CD14-positive monocyte (primary cell): Measurements from ENCODE around the gene CCDC82. TPM values are rescaled to one million over a fixed set of nuclear protein-coding genes. Genes with fewer than 3 reads are reported as not detected.
A peak's percentile ranks its signal among the peaks of the same experiment; 100 is the strongest.

ENCODE experiments used
- DNase-seq, 3 donors: peaks; one replicate each; pipeline ENCODE4 v3.0.0-alpha.2; 2011 to 2022
- H2AFZ ChIP-seq: 2 replicates; pipeline ENCODE4 v1.6.0; 2012; ENCODE audit warnings: mild to moderate bottlenecking, low read depth, low read length, inconsistent platforms; ENCODE audit not compliant: insufficient read depth, poor library complexity, severe bottlenecking
- H3K27ac ChIP-seq, 2 donors: 1 replicate in 1 of 2; 2 replicates in 1 of 2; pipeline ENCODE4 v1.5.1; 2012 to 2013; ENCODE audit warnings: low read length in 2 of 2, control low read depth in 1 of 2, inconsistent platforms in 1 of 2, low read depth in 1 of 2, mild to moderate bottlenecking in 1 of 2
- H3K27me3 ChIP-seq, 2 donors: one replicate each; pipeline versions ENCODE4 v1.6.0 to v1.6.1; 2011 to 2013; ENCODE audit warnings: low read length in 2 of 2; ENCODE audit not compliant: control insufficient read depth in 2 of 2, insufficient read depth in 2 of 2
- H3K36me3 ChIP-seq, 2 donors: replicated peaks in 1 of 2; 1 replicate in 1 of 2; 2 replicates in 1 of 2; pipeline versions ENCODE4 v1.5.1 to v1.6.1; 2012 to 2013; ENCODE audit warnings: low read length in 2 of 2, control low read depth in 1 of 2, inconsistent platforms in 1 of 2, mild to moderate bottlenecking in 1 of 2; ENCODE audit not compliant: insufficient read depth in 2 of 2, control insufficient read depth in 1 of 2
- H3K4me1 ChIP-seq, 2 donors: 1 replicate in 1 of 2; 2 replicates in 1 of 2; pipeline versions ENCODE4 v1.5.1 to v1.6.1; 2012 to 2013; ENCODE audit warnings: low read length in 2 of 2, control low read depth in 1 of 2, inconsistent platforms in 1 of 2, mild to moderate bottlenecking in 1 of 2, moderate library complexity in 1 of 2; ENCODE audit not compliant: insufficient read depth in 2 of 2, control insufficient read depth in 1 of 2
- H3K4me2 ChIP-seq: replicated peaks from 2 replicates; pipeline ENCODE3; 2012; ENCODE audit warnings: low read length, moderate library complexity, mild to moderate bottlenecking; ENCODE audit not compliant: poor library complexity, severe bottlenecking; ENCODE audit errors: extremely low read depth
- H3K4me3 ChIP-seq, 3 experiments: fragments of 200-600 bp in 1 of 3; sonication (generic) in 1 of 3; replicated peaks in 1 of 3; 1 replicate in 2 of 3; 2 replicates in 1 of 3; pipeline ENCODE4 v1.5.1; 2011 to 2013; ENCODE audit warnings: low read length in 3 of 3, mild to moderate bottlenecking in 3 of 3, control low read depth in 2 of 3, low read depth in 2 of 3, inconsistent platforms in 1 of 3, moderate library complexity in 1 of 3
- H3K79me2 ChIP-seq: 2 replicates; pipeline ENCODE4 v1.6.0; 2012; ENCODE audit warnings: mild to moderate bottlenecking, control low read depth, inconsistent platforms, low read length, moderate library complexity; ENCODE audit not compliant: insufficient read depth
- H3K9ac ChIP-seq: 2 replicates; pipeline ENCODE4 v1.6.0; 2017; ENCODE audit warnings: low read length, mild to moderate bottlenecking; ENCODE audit not compliant: insufficient read depth, poor library complexity, severe bottlenecking
- H3K9me3 ChIP-seq, 2 donors: replicated peaks in 1 of 2; 1 replicate in 1 of 2; 2 replicates in 1 of 2; pipeline versions ENCODE4 v1.5.1 to v1.6.1; 2012 to 2013; ENCODE audit warnings: low read length in 2 of 2, control low read depth in 1 of 2; ENCODE audit not compliant: control insufficient read depth in 1 of 2, insufficient read depth in 1 of 2
- H4K20me1 ChIP-seq: 2 replicates; pipeline ENCODE4 v1.6.0; 2012; ENCODE audit warnings: mild to moderate bottlenecking, low read length, control low read depth, moderate library complexity; ENCODE audit not compliant: insufficient read depth
- H3K27ac Mint-ChIP-seq, 7 donors: one replicate each; pipeline ENCODE4 v1.8.0; 2020; ENCODE audit warnings: mild to moderate bottlenecking in 7 of 7, mixed read lengths in 7 of 7, moderate library complexity in 6 of 7, inconsistent platforms in 2 of 7
- H3K27me3 Mint-ChIP-seq, 3 donors: one replicate each; pipeline ENCODE4 v1.8.0; 2021 to 2022; ENCODE audit warnings: low read depth in 3 of 3, mild to moderate bottlenecking in 3 of 3, mixed read lengths in 3 of 3, moderate library complexity in 3 of 3, inconsistent platforms in 1 of 3
- H3K36me3 Mint-ChIP-seq, 2 donors: one replicate each; pipeline ENCODE4 v1.8.0; 2020; ENCODE audit warnings: mixed read lengths in 2 of 2, inconsistent platforms in 1 of 2, mild to moderate bottlenecking in 1 of 2
- H3K4me1 Mint-ChIP-seq: one replicate; pipeline ENCODE4 v1.8.0; 2020; ENCODE audit warnings: mild to moderate bottlenecking, mixed read lengths
- H3K4me3 Mint-ChIP-seq, 2 donors: one replicate each; pipeline ENCODE4 v1.8.0; 2020; ENCODE audit warnings: mild to moderate bottlenecking in 2 of 2, mixed read lengths in 2 of 2, moderate library complexity in 1 of 2
- H3K9me3 Mint-ChIP-seq, 7 donors: one replicate each; pipeline ENCODE4 v1.8.0; 2020 to 2022; ENCODE audit warnings: mixed read lengths in 7 of 7, mild to moderate bottlenecking in 6 of 7, moderate library complexity in 6 of 7, inconsistent platforms in 2 of 7
- WGBS: methylation state at CpG from one replicate; pipeline ENCODE4 v1.1.5; 2013; ENCODE audit warnings: missing lambda C conversion rate; ENCODE audit not compliant: insufficient coverage; 5-methylcytosine and 5-hydroxymethylcytosine counted together
- intact Hi-C, 2 donors: fragments of 100-400 bp; cut with micrococcal nuclease; formaldehyde crosslinking; loops; one replicate each; pipeline versions ENCODE4 v1.15.0 to v1.15.1; 2023
- polyA plus RNA-seq, 3 donors: library from polyadenylated mRNA; depleted of rRNA in 1 of 3; unstranded in 2 of 3; stranded (reverse) in 1 of 3; fragments of 300-500 nt in 2 of 3; fragments of >200 nt in 1 of 3; fragmentation: Illumina TruSeq in 2 of 3; gene quantifications; 1 replicate in 2 of 3; 2 replicates in 1 of 3; pipeline ENCODE4 v1.2.3, GENCODE V29; 2012 to 2021
- TF ChIP-seq, protein P1 (sequence below): fragments of 200-600 bp; IDR thresholded peaks from one replicate; pipeline ENCODE4 v1.8.0; 2022; ENCODE audit warnings: antibody characterized with exemption, mild to moderate bottlenecking

CCDC82 gene
- polyA plus RNA-seq, 3 donors: 10.7 to 18.2 (median 12.2) TPM

GRCh38 chr11:96376796-96377195, 12.9 kb downstream of the CCDC82 start:
- peaks cover 6% of the 10 kb centered on the region for H3K4me1 Mint-ChIP-seq
- H3K9ac ChIP-seq: no peak overlapping the region
- WGBS: no CpG with 5 or more reads among the region's 1 CpG
- no peaks in the 10 kb centered on the region for H3K79me2 ChIP-seq
- H3K4me3 Mint-ChIP-seq: no peak overlapping the region
- no peaks in the 10 kb centered on the region for H3K27me3 Mint-ChIP-seq
- no peak overlapping the region for H3K4me3 ChIP-seq
- no peak overlapping the region for H3K4me2 ChIP-seq
- H3K27ac ChIP-seq: no peak overlapping the region
- H3K4me1 ChIP-seq: no peaks in the 10 kb centered on the region
- peaks cover 34 to 63% of the 10 kb centered on the region in 2 donors for H3K36me3 ChIP-seq
- H3K27me3 ChIP-seq: no peaks in the 10 kb centered on the region
- H3K9me3 Mint-ChIP-seq: no peaks in the 10 kb centered on the region
- no peak overlapping the region for H3K27ac Mint-ChIP-seq
- H2AFZ ChIP-seq: no peak overlapping the region
- H4K20me1 ChIP-seq: no peaks in the 10 kb centered on the region
- no peaks in the 10 kb centered on the region for H3K9me3 ChIP-seq
- TF ChIP-seq, protein P1, sequence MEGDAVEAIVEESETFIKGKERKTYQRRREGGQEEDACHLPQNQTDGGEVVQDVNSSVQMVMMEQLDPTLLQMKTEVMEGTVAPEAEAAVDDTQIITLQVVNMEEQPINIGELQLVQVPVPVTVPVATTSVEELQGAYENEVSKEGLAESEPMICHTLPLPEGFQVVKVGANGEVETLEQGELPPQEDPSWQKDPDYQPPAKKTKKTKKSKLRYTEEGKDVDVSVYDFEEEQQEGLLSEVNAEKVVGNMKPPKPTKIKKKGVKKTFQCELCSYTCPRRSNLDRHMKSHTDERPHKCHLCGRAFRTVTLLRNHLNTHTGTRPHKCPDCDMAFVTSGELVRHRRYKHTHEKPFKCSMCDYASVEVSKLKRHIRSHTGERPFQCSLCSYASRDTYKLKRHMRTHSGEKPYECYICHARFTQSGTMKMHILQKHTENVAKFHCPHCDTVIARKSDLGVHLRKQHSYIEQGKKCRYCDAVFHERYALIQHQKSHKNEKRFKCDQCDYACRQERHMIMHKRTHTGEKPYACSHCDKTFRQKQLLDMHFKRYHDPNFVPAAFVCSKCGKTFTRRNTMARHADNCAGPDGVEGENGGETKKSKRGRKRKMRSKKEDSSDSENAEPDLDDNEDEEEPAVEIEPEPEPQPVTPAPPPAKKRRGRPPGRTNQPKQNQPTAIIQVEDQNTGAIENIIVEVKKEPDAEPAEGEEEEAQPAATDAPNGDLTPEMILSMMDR: no peak
- intact Hi-C loops: no loop called here
- H3K36me3 Mint-ChIP-seq: peaks cover 43 to 47% of the 10 kb centered on the region in 2 donors
- no peak for DNase-seq

DNA sequence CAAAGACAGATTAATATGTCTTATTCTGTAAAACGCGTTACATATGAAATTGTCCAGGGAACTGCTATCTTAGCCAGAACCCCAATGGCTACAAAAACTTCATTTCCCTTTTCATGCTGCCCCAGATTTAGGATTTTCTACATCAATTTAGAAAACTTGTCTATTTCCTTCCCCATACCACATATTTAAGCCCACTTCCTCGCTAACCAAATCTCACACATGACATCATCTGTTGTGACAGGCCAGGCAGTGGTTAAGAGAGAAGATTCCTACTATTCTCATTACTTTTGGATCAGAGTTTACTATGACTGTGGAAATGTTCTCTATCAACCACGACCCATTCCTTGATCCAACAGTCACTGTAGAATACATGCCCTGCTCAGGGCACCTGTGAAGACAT, 15.9 kb downstream of the CCDC82 start:
- no peak overlapping the region for H3K4me3 Mint-ChIP-seq
- no peak for DNase-seq
- intact Hi-C loops: no loop called here
- peaks cover 44 to 55% of the 10 kb centered on the region in 2 donors for H3K36me3 Mint-ChIP-seq
- H3K9me3 Mint-ChIP-seq: peaks cover 0 to 7% (median 3%) of the 10 kb centered on the region in 7 donors
- TF ChIP-seq, protein P1: no peak
- H2AFZ ChIP-seq: no peak overlapping the region
- no peaks in the 10 kb centered on the region for H3K27me3 Mint-ChIP-seq
- no peak overlapping the region for H3K4me2 ChIP-seq
- H3K27ac Mint-ChIP-seq: peak overlapping the region in 1 of 7 donors; percentile 15
- no CpG with 5 or more reads among the region's 4 CpGs for WGBS
- no peak overlapping the region for H3K27ac ChIP-seq
- H3K27me3 ChIP-seq: no peaks in the 10 kb centered on the region
- no peaks in the 10 kb centered on the region for H4K20me1 ChIP-seq
- H3K9ac ChIP-seq: no peak overlapping the region
- H3K36me3 ChIP-seq: peaks cover 27 to 68% of the 10 kb centered on the region in 2 donors
- no peaks in the 10 kb centered on the region for H3K79me2 ChIP-seq
- H3K9me3 ChIP-seq: no peaks in the 10 kb centered on the region
- no peaks in the 10 kb centered on the region for H3K4me1 ChIP-seq
- H3K4me1 Mint-ChIP-seq: peaks cover 6% of the 10 kb centered on the region
- no peak overlapping the region for H3K4me3 ChIP-seq
